GM19035 (cell line): ENCODE data around the gene PTGDS.

ENCODE experiments used
- ATAC-seq: cut with Tn5 transposase; IDR thresholded peaks from one replicate; pipeline ENCODE4 v1.9.1; 2021; ENCODE audit not compliant: unreplicated experiment

PTGDS gene

GRCh38 chr9:137007108-137007815, 30.0 kb downstream of the PTGDS start:
- ATAC-seq: no peak

- ATAC-seq: no peak
Measured at GRCh38 chr9:137007816-137008270, 30.5 kb downstream of the PTGDS start.

- no peak for ATAC-seq
Measured at GRCh38 chr9:137008312-137008711, 31.0 kb downstream of the PTGDS start.

GRCh38 chr9:137009217-137009616, 31.9 kb downstream of the PTGDS start:
- ATAC-seq: no peak

- ATAC-seq: no peak
Measured at GRCh38 chr9:137009938-137010732, 32.8 kb downstream of the PTGDS start.

- ATAC-seq: no peak
Measured at GRCh38 chr9:137011156-137011555, 33.9 kb downstream of the PTGDS start.

- no peak for ATAC-seq
Measured at GRCh38 chr9:137011907-137012675, 34.8 kb downstream of the PTGDS start.

GRCh38 chr9:137012694-137013570, 35.6 kb downstream of the PTGDS start:
- ATAC-seq: no peak

GRCh38 chr9:137013571-137013940, 36.3 kb downstream of the PTGDS start:
- ATAC-seq: no peak

GRCh38 chr9:137014166-137014565, 36.9 kb downstream of the PTGDS start:
- no peak for ATAC-seq

GRCh38 chr9:137014776-137015539, 37.7 kb downstream of the PTGDS start:
- ATAC-seq: no peak

GRCh38 chr9:137015540-137015930, 38.2 kb downstream of the PTGDS start:
- ATAC-seq: no peak

- ATAC-seq: no peak
Measured at GRCh38 chr9:137015976-137016375, 38.7 kb downstream of the PTGDS start.

GRCh38 chr9:137016436-137016835, 39.1 kb downstream of the PTGDS start:
- ATAC-seq: no peak

- ATAC-seq: no peak
Measured at GRCh38 chr9:137017071-137017470, 39.8 kb downstream of the PTGDS start.

- ATAC-seq: no peak
Measured at GRCh38 chr9:137017791-137018497, 40.6 kb downstream of the PTGDS start.

- no peak for ATAC-seq
Measured at GRCh38 chr9:137018761-137019559, 41.7 kb downstream of the PTGDS start.

GRCh38 chr9:137019891-137020683, 42.8 kb downstream of the PTGDS start:
- ATAC-seq: no peak
